Measurements from ENCODE around the gene ACSL1.

DNA sequence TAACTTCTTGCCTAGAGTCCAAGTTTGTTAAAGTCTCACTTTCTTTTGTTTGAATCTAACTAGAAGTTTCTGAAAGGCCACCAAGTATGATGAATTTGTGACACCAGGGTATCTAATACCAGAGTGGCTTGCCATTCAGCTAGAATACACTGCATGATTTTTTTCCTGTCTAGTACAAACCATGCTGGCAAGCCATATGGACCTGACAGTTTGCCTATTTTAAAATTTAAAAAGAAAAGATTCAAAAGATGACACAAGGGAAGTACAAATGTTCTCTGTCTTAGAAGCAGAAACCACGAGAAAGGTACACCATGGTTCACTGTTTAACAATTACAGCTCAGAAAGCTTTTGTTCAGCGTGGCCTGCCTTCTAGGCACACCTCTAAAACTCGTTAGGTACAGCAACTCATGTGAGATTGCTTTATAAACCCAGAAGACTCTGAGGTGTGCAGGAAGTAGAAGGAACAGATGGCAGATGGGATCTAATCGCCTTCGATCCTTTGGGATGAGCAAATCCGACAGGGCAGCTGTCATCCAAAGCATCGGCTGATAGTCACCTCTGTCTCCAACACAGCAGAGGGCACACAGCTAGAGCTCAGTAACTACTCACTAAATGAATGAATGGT lies 56.5 kb downstream of the ACSL1 start:
- TF ChIP-seq, protein P1, sequence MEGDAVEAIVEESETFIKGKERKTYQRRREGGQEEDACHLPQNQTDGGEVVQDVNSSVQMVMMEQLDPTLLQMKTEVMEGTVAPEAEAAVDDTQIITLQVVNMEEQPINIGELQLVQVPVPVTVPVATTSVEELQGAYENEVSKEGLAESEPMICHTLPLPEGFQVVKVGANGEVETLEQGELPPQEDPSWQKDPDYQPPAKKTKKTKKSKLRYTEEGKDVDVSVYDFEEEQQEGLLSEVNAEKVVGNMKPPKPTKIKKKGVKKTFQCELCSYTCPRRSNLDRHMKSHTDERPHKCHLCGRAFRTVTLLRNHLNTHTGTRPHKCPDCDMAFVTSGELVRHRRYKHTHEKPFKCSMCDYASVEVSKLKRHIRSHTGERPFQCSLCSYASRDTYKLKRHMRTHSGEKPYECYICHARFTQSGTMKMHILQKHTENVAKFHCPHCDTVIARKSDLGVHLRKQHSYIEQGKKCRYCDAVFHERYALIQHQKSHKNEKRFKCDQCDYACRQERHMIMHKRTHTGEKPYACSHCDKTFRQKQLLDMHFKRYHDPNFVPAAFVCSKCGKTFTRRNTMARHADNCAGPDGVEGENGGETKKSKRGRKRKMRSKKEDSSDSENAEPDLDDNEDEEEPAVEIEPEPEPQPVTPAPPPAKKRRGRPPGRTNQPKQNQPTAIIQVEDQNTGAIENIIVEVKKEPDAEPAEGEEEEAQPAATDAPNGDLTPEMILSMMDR (IDR thresholded peaks at IDR 0.05; ENCODE audit: poor library complexity, severe bottlenecking): no peak
- TF ChIP-seq SMC3 (conservative IDR thresholded peaks at IDR 0.05; ENCODE audit: poor library complexity) (no peak), EZH2 (IDR thresholded peaks at IDR 0.05; ENCODE audit: borderline replicate concordance, insufficient read depth, low read length, poor library complexity, severe bottlenecking) (no peak), POLR2AphosphoS5 (IDR thresholded peaks at IDR 0.05) (no peak)
